Retinal pigment epithelial cell (primary cell): Measurements from ENCODE around the gene MAN1A2.

Source experiments
- DNase-seq: peaks from one replicate; pipeline ENCODE4 v3.0.0-alpha.2; 2010; ENCODE audit warnings: low read depth
- H3K4me3 ChIP-seq: 2 replicates; pipeline ENCODE4 v1.5.1; 2011; ENCODE audit warnings: mild to moderate bottlenecking, low read length, control low read depth, moderate library complexity
- CTCF ChIP-seq: conservative IDR thresholded peaks from 2 replicates; pipeline ENCODE4 v1.5.1; 2011; ENCODE audit warnings: low read depth, low read length, control low read depth, inconsistent platforms

MAN1A2 gene

GRCh38 chr1:117559139-117559538 is 191.9 kb downstream of the MAN1A2 start:
- no peak for DNase-seq
- H3K4me3 ChIP-seq: no peak overlapping the region
- TF ChIP-seq CTCF: no peak

- H3K4me3 ChIP-seq: no peak overlapping the region
- no peak for TF ChIP-seq CTCF
- DNase-seq: no peak
These were observed 192.7 kb downstream of the MAN1A2 start for GRCh38 chr1:117559985-117560384.

- no peak overlapping the region for H3K4me3 ChIP-seq
- no peak for DNase-seq
- TF ChIP-seq CTCF: no peak
These were observed 193.8 kb downstream of the MAN1A2 start for GRCh38 chr1:117561071-117561470.

- no peak for DNase-seq
- H3K4me3 ChIP-seq: no peak overlapping the region
- no peak for TF ChIP-seq CTCF
These were observed 194.3 kb downstream of the MAN1A2 start for GRCh38 chr1:117561551-117561950.

GRCh38 chr1:117562581-117563491 is 195.6 kb downstream of the MAN1A2 start:
- no peak for DNase-seq
- TF ChIP-seq CTCF: no peak
- H3K4me3 ChIP-seq: no peak overlapping the region

- H3K4me3 ChIP-seq: no peak overlapping the region
- no peak for DNase-seq
- no peak for TF ChIP-seq CTCF
These were observed 196.2 kb downstream of the MAN1A2 start for GRCh38 chr1:117563492-117563875.

- no peak overlapping the region for H3K4me3 ChIP-seq
- no peak for DNase-seq
- no peak for TF ChIP-seq CTCF
These were observed 197.2 kb downstream of the MAN1A2 start for GRCh38 chr1:117564227-117565075.
